VCaP (cell line): Measurements from ENCODE around the gene SLC13A3.
A peak's percentile ranks its signal among the peaks of the same experiment; 100 is the strongest.
"Not testable (repeated sequence)": the region's sequence is repeated elsewhere in the genome, so short reads cannot be mapped to it uniquely, and the experiment has no call there.

ENCODE experiments used
- H3K27ac ChIP-seq: fragments of 450-650 bp; 2 replicates; pipeline ENCODE4 v1.5.1; 2017
- CTCF ChIP-seq: fragments of 450-650 bp; conservative IDR thresholded peaks from 2 replicates; pipeline ENCODE4 v1.5.1; 2017; ENCODE audit warnings: mild to moderate bottlenecking, moderate library complexity

Gene SLC13A3

GRCh38 chr20:46677608-46678007 lies 26.3 kb upstream of the SLC13A3 start:
- no peak overlapping the region for H3K27ac ChIP-seq
- no peak for TF ChIP-seq CTCF

- H3K27ac ChIP-seq: not testable (repeated sequence)
Observed at GRCh38 chr20:46676649-46677316, 25.5 kb upstream of the SLC13A3 start.

GRCh38 chr20:46674253-46675083 lies 23.2 kb upstream of the SLC13A3 start:
- no peak overlapping the region for H3K27ac ChIP-seq
- TF ChIP-seq CTCF: no peak

- H3K27ac ChIP-seq: no peak overlapping the region
Observed at GRCh38 chr20:46673394-46674252, 22.4 kb upstream of the SLC13A3 start.

GRCh38 chr20:46672543-46673148 lies 21.4 kb upstream of the SLC13A3 start:
- H3K27ac ChIP-seq: peak overlapping the region; percentile 80
- no peak for TF ChIP-seq CTCF

More at GRCh38 chr20:46673394-46674252, 22.4 kb upstream of the SLC13A3 start:
- TF ChIP-seq CTCF: no peak

- no peak for TF ChIP-seq CTCF
- peak overlapping the region; percentile 80 for H3K27ac ChIP-seq
Observed at GRCh38 chr20:46671866-46672542, 20.7 kb upstream of the SLC13A3 start.
